Gastroesophageal sphincter (tissue), 4 donors: ENCODE results near the gene CREB1. TPM values are rescaled to one million over a fixed set of nuclear protein-coding genes. Genes with fewer than 3 reads are reported as not detected.

ENCODE experiments used
- ATAC-seq: fragments of 150-250 bp; one replicate; pipeline ENCODE4 v1.9.1; 2016; ENCODE audit warnings: mild to moderate bottlenecking, moderate library complexity
- H3K27ac ChIP-seq, 4 donors: fragments of 200-600 bp; sonication (generic) in 3 of 4; 1 replicate in 3 of 4; 2 replicates in 1 of 4; pipeline ENCODE4 v1.5.1; 2016 to 2019
- H3K27me3 ChIP-seq: fragments of 200-600 bp; sonication (generic); one replicate; pipeline ENCODE4 v1.5.1; 2019
- H3K36me3 ChIP-seq, 2 donors: fragments of 200-600 bp; sonication (generic); one replicate each; pipeline ENCODE4 v1.5.1; 2019; ENCODE audit warnings: control low read depth in 1 of 2
- H3K4me1 ChIP-seq, 3 donors: fragments of 200-600 bp; sonication (generic); 1 replicate in 2 of 3; 2 replicates in 1 of 3; pipeline ENCODE4 v1.5.1; 2016 to 2019; ENCODE audit warnings: control low read depth in 2 of 3
- H3K4me3 ChIP-seq, 2 donors: fragments of 200-600 bp; sonication (generic); one replicate each; pipeline ENCODE4 v1.5.1; 2019; ENCODE audit warnings: mild to moderate bottlenecking in 1 of 2, moderate library complexity in 1 of 2
- H3K9me3 ChIP-seq, 3 donors: fragments of 200-600 bp; sonication (generic); one replicate each; pipeline ENCODE4 v1.5.1; 2017 to 2019; ENCODE audit warnings: control low read depth in 2 of 3
- CTCF ChIP-seq, 4 experiments: fragments of 200-600 bp in 2 of 4; fragments of 450-650 bp in 2 of 4; sonication (generic) in 1 of 4; IDR thresholded peaks; one replicate each; pipeline ENCODE4 v1.5.1; 2017 to 2019; ENCODE audit warnings: antibody characterized with exemption in 4 of 4, mild to moderate bottlenecking in 2 of 4, moderate library complexity in 2 of 4
- EP300 ChIP-seq: sonication (generic); formaldehyde crosslinking; IDR thresholded peaks from one replicate; pipeline ENCODE4 v1.6.1; 2017; ENCODE audit warnings: antibody characterized with exemption, mild to moderate bottlenecking
- POLR2A ChIP-seq, 2 donors: fragments of 450-650 bp; IDR thresholded peaks; one replicate each; pipeline ENCODE4 v1.6.1; 2017; ENCODE audit warnings: antibody characterized with exemption in 2 of 2, mild to moderate bottlenecking in 2 of 2, moderate library complexity in 1 of 2
- POLR2AphosphoS5 ChIP-seq: sonication (generic); formaldehyde crosslinking; IDR thresholded peaks from one replicate; pipeline ENCODE4 v1.6.1; 2017; ENCODE audit warnings: antibody characterized with exemption
- WGBS, 2 donors: methylation state at CpG; one replicate each; pipeline ENCODE4 v1.1.5; 2018; ENCODE audit warnings: low coverage in 1 of 2; 5-methylcytosine and 5-hydroxymethylcytosine counted together
- total RNA-seq, 4 donors: library from RNA; depleted of rRNA; stranded (reverse); fragments of >200 nt; gene quantifications; one replicate each; pipeline ENCODE4 v1.1.0, GENCODE V29; 2016

CREB1 gene
- total RNA-seq, 4 donors from 2014 or later, result 46.0 to 60.2 (median 57.5) TPM

- Histone ChIP-seq H3K9me3 (no peaks in the 10 kb centered on the region), H3K27ac (no peak overlapping the region), H3K27me3 (no peaks in the 10 kb centered on the region), H3K4me3 (no peak overlapping the region), H3K36me3 (no peaks in the 10 kb centered on the region), H3K4me1 (peaks cover 0 to 11% (median 6%) of the 10 kb centered on the region in 3 donors)
- WGBS, 2 donors, result 88 to 93% methylated on average over 3 of the region's 3 CpGs
- no peak for ATAC-seq
- no peak for TF ChIP-seq CTCF (IDR thresholded peaks at IDR 0.05)
- no peak for TF ChIP-seq POLR2A (IDR thresholded peaks at IDR 0.05)
- no peak for TF ChIP-seq POLR2AphosphoS5
- TF ChIP-seq EP300, result no peak
Measured at GRCh38 chr2:207515671-207516070, 14.1 kb upstream of the CREB1 start.

GRCh38 chr2:207516206-207516605 is 13.6 kb upstream of the CREB1 start:
- no peak for TF ChIP-seq POLR2AphosphoS5
- TF ChIP-seq POLR2A (IDR thresholded peaks at IDR 0.05), result no peak
- TF ChIP-seq EP300, result no peak
- Histone ChIP-seq H3K4me1 (peaks cover 0 to 11% (median 6%) of the 10 kb centered on the region in 3 donors), H3K27ac (no peak overlapping the region), H3K4me3 (no peak overlapping the region), H3K27me3 (no peaks in the 10 kb centered on the region), H3K36me3 (no peaks in the 10 kb centered on the region), H3K9me3 (no peaks in the 10 kb centered on the region)
- 70% methylated on average over 1 of the region's 1 CpG; no CpG with 5 or more reads in 1 of the 2 donors for WGBS, 2 donors
- no peak for ATAC-seq

GRCh38 chr2:207523005-207523404 is 6.8 kb upstream of the CREB1 start:
- ATAC-seq, result no peak
- Histone ChIP-seq H3K4me3 (no peak overlapping the region), H3K27ac (no peak overlapping the region), H3K9me3 (no peaks in the 10 kb centered on the region), H3K27me3 (no peaks in the 10 kb centered on the region), H3K36me3 (no peaks in the 10 kb centered on the region), H3K4me1 (peaks cover 0 to 2% (median 0%) of the 10 kb centered on the region in 3 donors)
- TF ChIP-seq POLR2AphosphoS5, result no peak
- WGBS, 2 donors, result 80 to 95% methylated on average over 1 of the region's 1 CpG

- no peak overlapping the region for H3K27ac ChIP-seq
- H3K36me3 ChIP-seq, result no peaks in the 10 kb centered on the region
- H3K4me3 ChIP-seq, result no peak overlapping the region
- no peaks in the 10 kb centered on the region for H3K9me3 ChIP-seq
- no peak for TF ChIP-seq CTCF (IDR thresholded peaks at IDR 0.05)
- 25 to 46% methylated on average over 1 of the region's 1 CpG for WGBS, 2 donors
- no peaks in the 10 kb centered on the region for H3K27me3 ChIP-seq
- ATAC-seq, result no peak
- peaks cover 0 to 13% (median 0%) of the 10 kb centered on the region in 3 donors for H3K4me1 ChIP-seq
Measured at GRCh38 chr2:207525296-207525695, 4.5 kb upstream of the CREB1 start.

GRCh38 chr2:207528980-207529329 is 807 bp upstream of the CREB1 start:
- Histone ChIP-seq H3K4me1 (peaks cover 2 to 43% (median 19%) of the 10 kb centered on the region in 3 donors), H3K27ac (peak overlapping the region; percentile 91 to 99 (median 96)), H3K36me3 (no peaks in the 10 kb centered on the region), H3K9me3 (no peaks in the 10 kb centered on the region), H3K4me3 (peak overlapping the region; percentile 62 to 78), H3K27me3 (no peaks in the 10 kb centered on the region)
- ATAC-seq, result peak; percentile 0
- WGBS, 2 donors, result 2% methylated on average over 11 to 15 of the region's 17 CpGs
- TF ChIP-seq CTCF (IDR thresholded peaks at IDR 0.05), result peak in 1 of 4 experiments; percentile 9
- TF ChIP-seq POLR2A (IDR thresholded peaks at IDR 0.05), result no peak

GRCh38 chr2:207530160-207531031 is 634 bp downstream of the CREB1 start:
- ATAC-seq, result peak; percentile 4
- WGBS, 2 donors, result 0% methylated on average over 5 to 11 of the region's 93 CpGs
- Histone ChIP-seq H3K36me3 (no peaks in the 10 kb centered on the region), H3K9me3 (no peaks in the 10 kb centered on the region), H3K4me1 (peaks cover 2 to 58% (median 22%) of the 10 kb centered on the region in 3 donors), H3K27ac (peak overlapping the region; percentile 94 to 99 (median 98)), H3K4me3 (peak overlapping the region; percentile 62 to 94), H3K27me3 (no peaks in the 10 kb centered on the region)
- peak in 1 of 2 donors; percentile 9 for TF ChIP-seq POLR2A (IDR thresholded peaks at IDR 0.05)
- no peak for TF ChIP-seq CTCF (IDR thresholded peaks at IDR 0.05)
- TF ChIP-seq POLR2AphosphoS5, result peak; percentile 27
- no peak for TF ChIP-seq EP300
